Bronchial epithelial cell (primary cell): ENCODE data around the gene LAMP1. TPM values are rescaled to one million over a fixed set of nuclear protein-coding genes. Genes with fewer than 3 reads are reported as not detected.
"Not testable (repeated sequence)": the region's sequence is repeated elsewhere in the genome, so short reads cannot be mapped to it uniquely, and the experiment has no call there.

Source experiments
- DNase-seq: peaks from one replicate; pipeline ENCODE4 v3.0.0-alpha.2; 2010; ENCODE audit warnings: low read depth
- FAIRE-seq: peaks from 2 replicates; lab custom pipeline; 2011; peaks lifted over from hg19 to GRCh38; lab: Jason Lieb, UNC
- H3K27me3 ChIP-seq: 2 replicates; pipeline ENCODE4 v1.5.1; 2011; ENCODE audit warnings: low read length; ENCODE audit not compliant: control insufficient read depth, insufficient read depth
- H3K36me3 ChIP-seq: 2 replicates; pipeline ENCODE4 v1.5.1; 2011; ENCODE audit warnings: low read length; ENCODE audit not compliant: control insufficient read depth, insufficient read depth
- H3K4me3 ChIP-seq: 2 replicates; pipeline ENCODE4 v1.5.1; 2011; ENCODE audit warnings: mild to moderate bottlenecking, low read depth, low read length, control low read depth
- total RNA-seq: library from RNA; depleted of rRNA; stranded (reverse); fragments of >200 nt; gene quantifications from 2 replicates; pipeline ENCODE4 v1.2.1, GENCODE V29; 2014
- TF ChIP-seq, protein P1 (sequence below): IDR thresholded peaks from 2 replicates; pipeline ENCODE4 v1.5.1; 2011; ENCODE audit warnings: mild to moderate bottlenecking, moderate library complexity, low read length, control low read depth, inconsistent platforms; ENCODE audit not compliant: insufficient read depth, severe bottlenecking

The LAMP1 gene, protein sequence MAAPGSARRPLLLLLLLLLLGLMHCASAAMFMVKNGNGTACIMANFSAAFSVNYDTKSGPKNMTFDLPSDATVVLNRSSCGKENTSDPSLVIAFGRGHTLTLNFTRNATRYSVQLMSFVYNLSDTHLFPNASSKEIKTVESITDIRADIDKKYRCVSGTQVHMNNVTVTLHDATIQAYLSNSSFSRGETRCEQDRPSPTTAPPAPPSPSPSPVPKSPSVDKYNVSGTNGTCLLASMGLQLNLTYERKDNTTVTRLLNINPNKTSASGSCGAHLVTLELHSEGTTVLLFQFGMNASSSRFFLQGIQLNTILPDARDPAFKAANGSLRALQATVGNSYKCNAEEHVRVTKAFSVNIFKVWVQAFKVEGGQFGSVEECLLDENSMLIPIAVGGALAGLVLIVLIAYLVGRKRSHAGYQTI
- total RNA-seq, result 267 and 286 TPM in 2 replicates

GRCh38 chr13:113296823-113297369 is at the start of gene LAMP1:
Gene LAMP1, plus strand, starts transcription at chr13:113297239. Its CDS starts 196 bp downstream, at chr13:113297435.
- peaks cover 1% of the 10 kb centered on the region for H3K36me3 ChIP-seq
- H3K4me3 ChIP-seq, result peak within 1 kb of the TSS; percentile 93
- DNase-seq, result peak; percentile 71
- TF ChIP-seq, protein P1, sequence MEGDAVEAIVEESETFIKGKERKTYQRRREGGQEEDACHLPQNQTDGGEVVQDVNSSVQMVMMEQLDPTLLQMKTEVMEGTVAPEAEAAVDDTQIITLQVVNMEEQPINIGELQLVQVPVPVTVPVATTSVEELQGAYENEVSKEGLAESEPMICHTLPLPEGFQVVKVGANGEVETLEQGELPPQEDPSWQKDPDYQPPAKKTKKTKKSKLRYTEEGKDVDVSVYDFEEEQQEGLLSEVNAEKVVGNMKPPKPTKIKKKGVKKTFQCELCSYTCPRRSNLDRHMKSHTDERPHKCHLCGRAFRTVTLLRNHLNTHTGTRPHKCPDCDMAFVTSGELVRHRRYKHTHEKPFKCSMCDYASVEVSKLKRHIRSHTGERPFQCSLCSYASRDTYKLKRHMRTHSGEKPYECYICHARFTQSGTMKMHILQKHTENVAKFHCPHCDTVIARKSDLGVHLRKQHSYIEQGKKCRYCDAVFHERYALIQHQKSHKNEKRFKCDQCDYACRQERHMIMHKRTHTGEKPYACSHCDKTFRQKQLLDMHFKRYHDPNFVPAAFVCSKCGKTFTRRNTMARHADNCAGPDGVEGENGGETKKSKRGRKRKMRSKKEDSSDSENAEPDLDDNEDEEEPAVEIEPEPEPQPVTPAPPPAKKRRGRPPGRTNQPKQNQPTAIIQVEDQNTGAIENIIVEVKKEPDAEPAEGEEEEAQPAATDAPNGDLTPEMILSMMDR, result no peak
- FAIRE-seq, result no peak
- H3K27me3 ChIP-seq, result no peaks in the 10 kb centered on the region

- TF ChIP-seq, protein P1, result no peak
- FAIRE-seq (no peak), DNase-seq (no peak)
- H3K36me3 ChIP-seq, result peaks cover 33% of the 10 kb centered on the region
- no peak overlapping the region for H3K4me3 ChIP-seq
- H3K27me3 ChIP-seq, result no peaks in the 10 kb centered on the region
Measured at GRCh38 chr13:113252516-113253095, 44.4 kb upstream of the LAMP1 start.

DNA sequence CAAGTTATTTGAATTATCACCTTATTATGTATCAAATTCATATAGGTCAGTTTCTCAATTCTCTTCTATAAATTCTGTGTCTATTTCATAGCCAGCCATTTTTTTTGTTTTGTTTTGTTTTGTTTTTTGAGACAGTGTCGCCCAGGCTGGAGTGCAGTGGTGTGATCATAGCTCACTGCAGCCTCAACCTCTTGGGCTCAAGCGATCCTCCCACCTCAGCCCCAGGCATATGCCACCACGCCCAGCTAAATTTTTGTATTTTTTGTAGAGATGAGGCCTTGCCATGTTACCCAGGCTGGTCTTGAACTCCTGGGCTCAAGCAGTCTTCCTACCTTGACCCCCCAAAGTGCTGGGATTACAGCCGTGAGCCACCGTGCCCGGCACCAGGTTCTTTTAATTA is 39.1 kb upstream of the LAMP1 start:
- not testable (repeated sequence) for H3K4me3 ChIP-seq, FAIRE-seq, DNase-seq, H3K27me3 ChIP-seq
- H3K36me3 ChIP-seq, result peaks cover 18% of the 10 kb centered on the region

GRCh38 chr13:113258321-113259054 is 38.6 kb upstream of the LAMP1 start:
- peaks cover 20% of the 10 kb centered on the region for H3K36me3 ChIP-seq
- DNase-seq, result no peak
- H3K4me3 ChIP-seq, result no peak overlapping the region
- TF ChIP-seq, protein P1, result no peak
- H3K27me3 ChIP-seq, result no peaks in the 10 kb centered on the region
- FAIRE-seq, result no peak

GRCh38 chr13:113260996-113261395 is 36.0 kb upstream of the LAMP1 start:
- Histone ChIP-seq H3K4me3 (no peak overlapping the region), H3K27me3 (no peaks in the 10 kb centered on the region), H3K36me3 (peaks cover 17% of the 10 kb centered on the region)
- no peak for DNase-seq
- FAIRE-seq, result no peak
- TF ChIP-seq, protein P1, result no peak

DNA sequence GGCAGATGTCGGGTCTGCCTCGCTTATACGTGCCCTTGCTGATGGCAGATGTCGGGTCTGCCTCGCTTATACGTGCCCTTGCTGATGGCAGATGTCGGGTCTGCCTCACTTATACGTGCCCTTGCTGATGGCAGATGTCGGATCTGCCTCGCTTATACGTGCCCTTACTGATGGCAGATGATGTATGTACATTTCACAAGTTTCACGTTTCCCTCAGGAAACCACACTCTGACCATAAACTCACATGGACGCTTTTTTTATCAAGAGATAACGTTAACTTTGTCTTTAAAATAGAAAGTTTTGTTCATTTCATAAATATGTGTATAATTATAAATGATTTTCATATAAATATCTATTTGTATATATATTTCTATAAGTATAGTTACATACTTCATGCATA is 34.0 kb upstream of the LAMP1 start:
- not testable (repeated sequence) for H3K27me3 ChIP-seq, H3K4me3 ChIP-seq, FAIRE-seq

More for the DNA sequence above, 34.0 kb upstream of the LAMP1 start:
- not testable (repeated sequence) for DNase-seq
- H3K36me3 ChIP-seq, result peaks cover 14% of the 10 kb centered on the region
